Activated CD4-positive, alpha-beta T cell treated with anti-CD3 and anti-CD28 coated beads for 24 hours (primary cell): Measurements from ENCODE around the gene RMND1.
"Not testable (repeated sequence)": the region's sequence is repeated elsewhere in the genome, so short reads cannot be mapped to it uniquely, and the experiment has no call there.

ENCODE experiments used
- DNase-seq, 2 donors: peaks; one replicate each; pipeline ENCODE4 v3.0.0-alpha.2; 2020; ENCODE audit warnings: low read depth in 2 of 2

Gene RMND1

DNA sequence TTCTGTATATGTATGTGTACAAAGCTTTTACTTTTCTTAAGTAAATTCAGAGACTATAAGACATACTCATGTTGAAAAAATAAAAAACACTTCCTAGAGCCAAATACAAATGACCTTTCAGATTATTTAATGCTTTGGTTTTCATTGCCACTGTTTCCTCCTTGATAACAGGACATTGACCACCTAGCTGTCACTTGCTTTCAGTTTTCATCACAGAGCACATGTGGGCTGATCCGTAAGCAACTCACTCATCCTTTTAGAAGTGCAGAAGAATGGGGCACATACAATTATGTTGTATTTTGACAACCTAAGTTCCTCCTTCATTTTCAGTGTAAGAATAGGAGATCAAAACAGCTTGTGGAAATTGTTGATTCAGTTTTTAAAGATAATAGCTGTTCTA is 66.7 kb downstream of the RMND1 start:
- no peak for DNase-seq

DNA sequence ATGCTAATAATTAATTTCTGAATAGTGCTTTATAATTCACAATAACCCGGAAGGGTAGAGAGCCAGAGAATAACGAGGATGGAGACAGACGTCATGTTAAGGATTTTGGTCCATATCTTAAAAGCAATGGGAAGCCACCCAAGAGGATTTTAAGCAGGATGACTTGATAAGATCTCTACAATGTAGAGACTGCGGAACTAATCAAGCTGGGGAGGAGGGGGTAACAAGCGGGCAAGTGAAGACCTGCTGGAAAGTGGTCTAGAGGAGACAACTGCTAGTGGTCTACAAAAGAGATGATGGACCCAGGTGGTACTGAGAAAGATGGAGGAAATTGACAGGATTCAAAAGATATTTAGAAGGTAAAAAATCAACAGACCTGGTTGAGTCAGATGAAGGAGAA is 67.8 kb downstream of the RMND1 start:
- no peak for DNase-seq

DNA sequence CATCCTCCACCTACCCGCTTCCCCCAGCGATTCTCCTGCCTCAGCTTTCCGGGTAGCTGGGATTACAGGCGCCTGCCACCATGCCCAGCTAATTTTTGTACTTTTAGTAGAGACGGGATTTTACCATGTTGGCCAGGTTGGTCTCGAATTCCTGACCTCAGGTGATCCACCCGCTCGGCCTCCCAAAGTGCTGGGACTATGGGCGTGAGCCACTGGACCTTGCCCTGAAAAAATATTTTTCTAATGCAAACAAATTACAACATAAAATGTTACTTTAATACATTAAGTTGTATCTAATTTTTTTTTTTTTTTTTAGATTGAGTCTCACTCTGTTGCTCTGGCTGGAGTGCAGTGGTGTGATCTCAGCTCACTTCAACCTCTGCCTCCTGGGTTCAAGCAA is 69.3 kb downstream of the RMND1 start:
- not testable (repeated sequence) for DNase-seq

DNA sequence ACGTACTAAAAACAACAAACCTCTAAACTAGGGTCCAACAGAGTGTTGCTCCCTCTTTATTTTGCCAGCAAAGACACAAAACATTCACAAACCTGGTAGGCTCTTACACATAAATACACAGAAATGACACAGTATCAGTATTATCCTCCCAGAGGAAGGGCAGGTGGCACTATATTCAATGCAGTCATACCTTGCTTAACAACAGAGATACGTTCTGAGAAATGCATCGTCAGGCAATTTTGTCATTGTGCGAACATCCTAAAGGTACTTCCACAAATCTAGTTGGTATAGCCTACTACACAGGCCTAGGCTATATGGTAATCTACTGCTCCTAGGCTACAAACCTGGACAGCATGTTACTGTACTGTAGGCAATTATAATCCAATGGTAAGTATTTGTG is 70.2 kb downstream of the RMND1 start:
- DNase-seq: no peak

DNA sequence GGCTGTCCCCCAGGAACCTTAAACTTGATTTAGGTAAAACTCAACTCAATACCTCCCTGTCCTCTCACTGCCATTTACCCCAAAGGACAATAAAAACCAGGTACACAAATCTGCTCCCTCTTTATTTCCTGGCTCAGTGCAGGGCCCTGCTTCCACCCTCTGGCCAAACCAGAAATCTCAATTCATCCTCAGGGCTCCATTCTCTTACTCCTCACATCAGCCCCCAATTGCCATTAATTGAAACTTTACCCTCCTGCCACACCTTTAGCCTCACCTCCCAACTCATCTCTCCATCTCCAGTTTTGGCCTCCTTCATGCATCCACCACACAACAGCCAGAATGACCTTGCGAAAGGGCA is 71.1 kb downstream of the RMND1 start:
- no peak for DNase-seq

DNA sequence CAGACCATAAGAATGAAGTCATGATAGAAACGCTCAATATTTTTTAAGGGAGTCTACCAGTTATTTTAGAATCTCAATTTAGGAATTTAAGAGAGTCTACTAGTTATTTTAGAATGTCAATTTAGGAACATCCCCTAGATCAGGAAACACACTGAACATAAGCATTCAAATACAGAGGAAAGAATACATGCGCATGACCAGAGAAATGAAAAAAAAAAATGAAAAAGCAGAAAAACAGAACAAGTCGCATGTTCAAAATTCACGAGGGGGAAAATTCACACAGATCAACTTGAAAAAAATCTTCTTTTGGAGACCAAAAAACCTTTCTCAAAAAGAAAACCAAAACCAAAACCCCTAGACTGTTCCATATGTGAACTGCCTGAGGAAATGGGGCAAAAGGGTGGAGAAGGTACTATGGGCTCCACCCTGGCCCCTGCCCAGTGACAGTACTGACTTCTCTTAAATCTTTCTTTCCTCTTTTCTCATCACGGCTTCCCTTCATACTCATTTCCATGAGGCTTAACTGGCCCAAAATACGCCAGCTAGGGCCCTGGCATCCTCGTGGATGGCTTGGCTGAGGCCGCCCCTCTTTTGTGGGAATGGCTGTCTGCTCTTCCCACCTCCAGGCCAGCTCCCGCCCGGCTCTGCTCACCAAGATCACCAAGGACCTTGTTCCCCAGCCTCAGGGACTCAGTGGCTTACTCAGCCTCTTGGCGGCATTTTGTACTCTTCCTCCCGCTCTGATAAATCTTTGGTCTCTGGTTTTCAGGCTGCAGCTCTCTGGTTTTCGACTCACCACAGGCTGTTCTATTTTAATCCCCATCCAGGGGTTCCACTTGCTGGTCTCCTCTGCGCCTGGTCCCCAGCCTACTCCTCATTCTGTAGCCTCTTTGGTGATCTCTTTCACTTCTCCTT is 71.7 kb downstream of the RMND1 start:
- DNase-seq: no peak

DNA sequence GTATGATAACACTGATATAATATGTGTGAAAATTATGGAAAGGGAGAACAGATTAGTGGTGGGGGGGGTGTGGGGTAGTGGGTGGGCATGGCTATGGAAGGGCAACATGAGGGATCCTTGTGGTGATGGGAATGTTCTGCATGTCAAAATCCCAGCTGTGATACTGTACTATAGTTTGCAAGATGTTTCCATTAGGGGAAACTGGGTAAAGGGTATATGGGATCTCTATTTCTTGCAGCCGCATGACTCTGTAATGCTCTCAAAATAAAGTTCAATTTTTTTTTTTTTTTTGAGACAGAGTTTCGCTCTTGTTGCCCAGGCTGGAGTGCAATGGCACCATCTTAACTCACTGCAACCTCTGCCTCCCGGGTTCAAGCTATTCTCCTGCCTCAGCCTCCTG is 74.8 kb downstream of the RMND1 start:
- no peak for DNase-seq

DNA sequence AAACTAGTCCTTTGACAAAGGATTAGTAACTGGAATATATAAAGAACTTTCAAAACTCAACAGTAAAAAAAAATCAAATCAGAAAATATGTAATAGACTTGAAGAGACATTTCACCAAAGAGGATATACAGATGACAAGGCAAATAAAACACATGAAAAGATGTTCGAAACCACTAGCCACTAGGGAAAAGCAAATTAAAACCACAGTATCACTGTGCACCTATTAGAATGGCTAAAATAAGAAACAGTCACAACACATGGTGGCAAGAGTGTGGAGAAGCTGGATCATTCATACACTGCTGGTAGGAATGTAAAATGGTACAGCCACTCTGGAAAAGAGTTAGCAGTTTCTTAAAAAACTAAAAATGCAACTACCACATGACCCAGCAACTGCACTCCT is 75.5 kb downstream of the RMND1 start:
- DNase-seq: no peak

DNA sequence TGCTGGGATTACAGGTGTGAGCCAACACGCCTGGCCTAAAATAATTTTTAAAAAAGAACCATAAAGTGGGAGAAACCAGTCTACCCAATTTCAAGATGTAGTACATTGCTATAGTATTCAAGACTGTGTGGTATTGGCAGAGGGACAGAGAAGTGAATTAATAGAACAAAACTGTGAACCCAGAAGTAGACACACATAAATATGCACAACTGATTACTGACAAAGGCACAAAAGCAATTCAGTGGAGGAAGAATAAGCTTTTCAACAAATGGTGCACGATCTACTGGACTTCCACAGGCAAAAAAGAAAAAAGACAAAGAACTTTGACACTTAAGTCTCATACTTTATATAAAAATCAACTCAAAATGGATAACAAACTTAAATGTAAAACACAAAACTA is 76.1 kb downstream of the RMND1 start:
- no peak for DNase-seq

DNA sequence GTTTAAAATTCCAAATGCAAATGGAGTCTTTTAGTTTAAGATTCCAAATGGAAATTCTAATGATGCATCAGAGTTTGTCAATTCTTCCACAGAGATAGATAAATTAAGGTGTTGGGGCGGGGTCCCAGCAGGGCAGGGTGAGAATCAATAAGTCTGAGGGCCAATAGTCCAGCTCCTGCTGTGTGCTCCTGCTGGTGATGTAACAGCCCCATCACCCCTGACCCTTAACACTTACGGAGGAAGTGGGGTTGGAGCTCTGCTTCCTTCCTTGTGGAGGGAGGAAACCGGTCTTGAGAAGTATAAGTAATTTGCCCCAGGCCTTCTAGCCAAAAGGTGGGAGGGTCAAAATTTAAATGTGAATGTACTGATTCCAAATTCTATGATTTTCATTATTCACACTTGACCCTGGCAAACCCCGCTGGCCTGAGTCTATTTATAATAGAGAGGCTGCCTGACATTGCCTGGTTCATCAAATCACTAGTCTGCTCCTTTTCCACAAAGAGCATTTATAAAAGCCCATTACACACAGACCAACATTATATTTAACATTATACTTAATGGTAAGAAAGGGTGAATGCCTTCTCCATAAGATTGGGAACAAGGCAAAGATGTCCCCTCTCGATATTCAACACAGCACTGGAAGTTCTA is 77.8 kb downstream of the RMND1 start:
- DNase-seq: no peak

DNA sequence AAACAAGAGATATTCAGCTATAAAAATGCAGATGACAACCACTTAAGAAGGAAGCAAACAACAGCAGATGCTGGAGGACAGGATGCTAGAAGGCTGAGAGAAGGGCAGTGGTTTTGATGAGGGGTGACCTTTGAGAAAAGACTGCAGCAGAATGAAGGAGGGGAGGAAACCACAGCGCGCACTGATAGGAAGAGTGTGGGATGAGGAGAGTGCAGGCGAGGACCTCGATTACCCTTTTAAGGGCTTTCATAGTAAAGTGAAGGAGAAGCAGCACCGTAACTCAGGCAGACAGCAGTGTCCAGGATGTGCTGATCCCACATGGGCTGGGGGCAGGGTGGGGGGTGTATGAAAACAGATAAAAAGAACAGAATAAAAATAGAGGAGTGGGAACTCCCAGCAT is 79.8 kb downstream of the RMND1 start:
- no peak for DNase-seq

DNA sequence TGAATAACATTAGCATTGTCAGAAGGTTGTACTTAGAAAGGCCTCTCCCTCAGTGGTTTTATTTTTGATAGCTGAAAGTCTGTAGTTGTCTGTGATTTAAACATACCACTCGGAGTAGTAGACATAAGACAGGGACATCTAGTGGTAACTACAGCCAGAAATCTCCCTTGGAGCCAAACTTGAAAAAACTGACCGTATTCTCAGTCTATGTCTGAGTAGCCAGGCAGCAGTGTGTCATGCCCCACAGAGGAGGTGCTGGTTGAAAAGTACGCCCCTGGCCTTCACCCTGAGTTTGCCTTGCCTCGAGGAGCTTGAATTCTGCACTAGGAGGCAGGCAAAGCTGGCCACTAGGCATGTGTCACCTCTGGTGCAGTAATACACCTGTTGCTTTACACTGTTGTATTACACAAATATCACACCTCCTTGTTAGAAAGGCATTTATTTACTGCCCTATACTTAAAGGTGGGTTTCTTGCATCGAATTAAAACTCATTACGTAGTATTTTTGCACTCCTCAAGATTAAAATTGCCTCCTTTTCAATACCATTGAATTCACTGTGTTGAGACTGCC is 81.3 kb downstream of the RMND1 start:
- no peak for DNase-seq

DNA sequence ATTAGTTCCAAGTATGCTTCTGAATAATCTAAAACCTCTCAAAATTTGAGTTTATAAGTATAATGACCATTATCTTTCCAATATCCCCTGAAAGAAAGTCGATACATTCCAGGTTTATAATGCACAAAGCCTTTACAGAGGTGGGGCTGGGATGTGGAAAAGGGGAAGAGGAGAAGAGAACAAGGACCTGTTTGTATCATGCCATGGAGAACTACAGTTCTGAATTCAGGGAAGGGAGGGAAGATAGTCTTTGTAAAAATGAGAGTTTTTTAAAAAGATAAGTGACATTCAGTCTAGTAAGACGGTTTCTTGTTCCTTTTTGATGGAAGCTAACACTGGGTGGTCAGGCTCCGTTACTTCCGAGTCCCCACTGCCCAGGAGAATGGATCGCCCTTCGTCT is 86.7 kb downstream of the RMND1 start:
- DNase-seq: no peak

DNA sequence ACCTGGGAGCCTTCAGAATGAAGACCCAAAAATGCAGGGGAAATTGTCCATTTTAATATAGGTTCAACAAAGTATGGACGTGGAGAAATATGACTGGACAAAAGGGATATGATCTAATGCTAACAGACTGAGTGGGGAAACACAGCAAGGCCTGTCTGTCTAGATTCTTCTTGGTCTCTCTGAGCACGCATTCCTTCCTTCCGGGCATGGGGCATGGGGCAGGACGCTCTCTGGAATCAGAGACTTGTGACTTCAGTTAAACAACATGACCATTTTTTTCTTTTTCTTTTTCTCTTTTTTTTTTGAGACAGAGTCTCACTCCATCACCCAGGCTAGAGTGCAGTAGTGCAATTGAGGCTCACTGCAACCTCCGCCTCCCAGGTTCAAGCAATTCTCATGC is 92.4 kb downstream of the RMND1 start:
- DNase-seq: no peak

DNA sequence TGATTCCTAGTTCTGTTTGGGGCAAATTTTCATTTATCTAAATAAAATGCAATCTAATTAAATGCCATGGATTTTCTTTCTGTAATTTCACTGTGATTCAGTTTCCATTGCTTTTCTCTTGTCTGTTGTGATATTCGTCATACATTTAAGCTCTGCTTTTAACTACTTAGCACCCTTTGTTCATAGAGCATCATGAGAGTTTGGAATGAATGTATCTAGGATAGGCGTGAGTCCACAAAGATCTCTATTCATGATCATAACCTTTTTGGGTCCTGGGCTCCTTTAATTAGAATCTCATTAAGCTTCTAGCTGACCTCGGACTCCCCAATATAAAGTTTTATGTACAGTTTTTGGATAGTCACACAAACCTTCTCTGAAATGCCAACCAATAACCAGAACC is 93.5 kb downstream of the RMND1 start:
- DNase-seq: no peak

DNA sequence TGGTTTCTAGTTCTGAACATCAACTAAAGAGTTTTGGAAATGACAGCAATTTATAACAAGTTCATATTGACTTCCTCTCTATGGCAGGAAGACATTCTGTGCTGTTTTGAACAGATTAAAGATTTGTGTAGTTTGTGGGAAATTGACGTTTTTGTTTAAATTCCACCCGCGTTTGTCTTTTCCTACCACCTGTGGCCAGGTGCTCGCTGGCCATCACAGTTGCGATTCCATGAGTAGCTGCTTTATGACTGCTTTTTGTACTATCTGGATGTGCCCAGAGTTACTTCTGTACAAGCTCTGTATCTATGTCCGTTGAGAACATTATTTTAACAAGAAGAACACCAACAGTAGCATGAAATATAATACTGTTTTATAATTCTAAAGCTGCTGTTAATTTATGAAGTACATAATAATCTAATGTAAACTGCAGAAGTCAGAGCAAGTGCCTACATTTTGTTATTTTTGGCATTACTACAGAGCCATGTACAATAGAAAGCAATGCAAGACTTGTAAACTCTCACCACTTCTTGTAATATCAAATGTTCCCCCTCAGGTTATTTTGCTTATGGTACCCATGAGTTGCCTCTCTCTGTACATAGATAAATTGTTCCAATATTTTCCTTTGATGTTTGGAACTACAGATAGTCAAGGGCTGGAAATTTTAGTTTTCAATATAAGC is 94.0 kb downstream of the RMND1 start:
- no peak for DNase-seq

DNA sequence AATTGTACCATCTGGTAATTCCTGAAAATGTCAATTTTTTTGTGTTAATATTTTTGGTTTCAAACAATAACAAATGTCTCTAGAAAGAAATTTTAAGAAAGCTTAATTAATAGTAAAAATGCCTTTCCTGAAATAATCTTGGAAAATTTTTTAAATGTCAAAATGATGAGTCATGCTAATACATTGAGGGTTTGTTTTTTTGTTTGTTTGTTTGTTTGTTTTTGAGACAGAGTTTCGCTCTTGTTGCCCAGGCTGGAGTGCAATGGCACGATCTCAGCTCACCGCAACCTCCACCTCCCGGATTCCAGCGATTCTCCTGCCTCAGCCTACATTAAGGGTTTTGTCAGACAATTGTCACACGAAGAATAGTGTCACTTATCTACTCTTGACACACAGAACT is 94.9 kb downstream of the RMND1 start:
- not testable (repeated sequence) for DNase-seq
